HepG2 (cell line): ENCODE measurements around the gene MYO18A.

Experiments used
- CREB1 ChIP-seq, 2 experiments: fragments of 450-650 bp in 1 of 2; IDR thresholded peaks; 2 replicates each; pipeline ENCODE4 v1.6.1; 2016 to 2017; ENCODE audit warnings: control low read depth in 1 of 2, mild to moderate bottlenecking in 1 of 2, missing compliant biosample characterization in 1 of 2, missing genetic modification characterization in 1 of 2
- EZH2 ChIP-seq: conservative IDR thresholded peaks from 2 replicates; pipeline ENCODE4 v1.6.1; 2012; ENCODE audit warnings: mild to moderate bottlenecking, low read depth, low read length, moderate library complexity
- HNRNPLL ChIP-seq: fragments of 200-400 bp; formaldehyde crosslinking; IDR thresholded peaks from 2 replicates; pipeline ENCODE4 v1.6.1; 2017; ENCODE audit warnings: mild to moderate bottlenecking, low read depth, low read length; ENCODE audit not compliant: poor library complexity, severe bottlenecking
- IKZF1 ChIP-seq: fragments of 450-650 bp; IDR thresholded peaks from 2 replicates; pipeline ENCODE4 v1.7.1; 2016
- POLR2A ChIP-seq, 2 experiments: IDR thresholded peaks; 2 replicates each; pipeline ENCODE4 v1.6.1; 2011; ENCODE audit warnings: low read depth in 2 of 2, low read length in 2 of 2, mild to moderate bottlenecking in 1 of 2, moderate library complexity in 1 of 2; ENCODE audit not compliant: insufficient read depth in 1 of 2
- POLR2AphosphoS5 ChIP-seq: IDR thresholded peaks from 2 replicates; pipeline ENCODE4 v1.6.1; 2012; ENCODE audit warnings: low read depth, low read length
- SRSF1 ChIP-seq: fragments of 200-400 bp; formaldehyde crosslinking; optimal IDR thresholded peaks from 2 replicates; pipeline ENCODE3; 2017; ENCODE audit warnings: mild to moderate bottlenecking, low read depth, low read length, moderate library complexity
- ZBTB7A ChIP-seq: sonication (generic); formaldehyde crosslinking; IDR thresholded peaks from 2 replicates; pipeline ENCODE4 v1.8.0; 2022; ENCODE audit warnings: mild to moderate bottlenecking, missing genetic modification reagents
- ZNF747 ChIP-seq: sonication (generic); formaldehyde crosslinking; IDR thresholded peaks from 2 replicates; pipeline ENCODE4 v1.8.1; 2023; ENCODE audit warnings: missing genetic modification reagents, mild to moderate bottlenecking, borderline replicate concordance
- TF ChIP-seq, protein P1 (sequence below), 2 experiments: IDR thresholded peaks; 2 replicates each; pipeline ENCODE4 v1.6.1; 2011 to 2012; ENCODE audit warnings: low read length in 2 of 2, borderline replicate concordance in 1 of 2, low read depth in 1 of 2, mild to moderate bottlenecking in 1 of 2, moderate library complexity in 1 of 2
- TF ChIP-seq, protein P2 (sequence below): sonication (generic); formaldehyde crosslinking; IDR thresholded peaks from 2 replicates; pipeline ENCODE4 v1.5.0; 2020; ENCODE audit warnings: mild to moderate bottlenecking, missing genetic modification reagents, moderate library complexity
- TF ChIP-seq, protein P3 (sequence below): IDR thresholded peaks from 2 replicates; pipeline ENCODE4 v1.6.1; 2012; ENCODE audit warnings: inconsistent platforms
- TF ChIP-seq, protein P4 (sequence below): sonication (generic); formaldehyde crosslinking; IDR thresholded peaks from 2 replicates; pipeline ENCODE4 v1.4.0; 2020; ENCODE audit warnings: missing genetic modification reagents, borderline replicate concordance

DNA sequence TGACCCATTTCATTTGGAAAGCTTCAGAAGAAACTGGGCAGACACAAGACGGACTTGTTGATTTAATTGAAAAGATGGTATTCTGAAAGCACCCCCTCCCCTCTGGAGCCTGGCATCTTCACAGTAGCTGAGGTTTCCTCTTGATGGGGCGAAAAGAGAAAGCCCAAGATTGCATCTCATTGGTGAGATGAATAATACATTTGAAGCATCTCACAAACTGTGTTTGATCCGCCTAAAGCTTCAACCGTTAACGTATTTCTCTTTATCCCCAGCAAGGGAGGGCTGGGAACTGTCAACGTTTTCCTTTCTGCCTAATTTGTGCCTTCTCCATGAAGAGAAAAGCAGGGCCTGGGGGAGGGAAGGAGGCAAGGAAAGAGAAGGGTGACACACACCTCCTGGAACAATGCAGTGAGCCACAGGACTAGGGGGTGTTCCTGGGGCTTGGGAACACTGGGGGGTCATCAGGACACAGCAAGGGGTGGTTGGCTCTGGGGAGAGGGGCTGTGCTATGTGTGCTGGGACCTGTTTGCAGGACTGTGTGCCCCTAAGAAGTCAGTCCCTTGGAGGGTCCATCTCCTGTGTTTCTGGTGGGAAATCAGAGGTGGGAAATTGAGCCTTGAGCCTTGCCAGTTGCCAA, 155.8 kb downstream of the MYO18A start:
- TF ChIP-seq, protein P1, sequence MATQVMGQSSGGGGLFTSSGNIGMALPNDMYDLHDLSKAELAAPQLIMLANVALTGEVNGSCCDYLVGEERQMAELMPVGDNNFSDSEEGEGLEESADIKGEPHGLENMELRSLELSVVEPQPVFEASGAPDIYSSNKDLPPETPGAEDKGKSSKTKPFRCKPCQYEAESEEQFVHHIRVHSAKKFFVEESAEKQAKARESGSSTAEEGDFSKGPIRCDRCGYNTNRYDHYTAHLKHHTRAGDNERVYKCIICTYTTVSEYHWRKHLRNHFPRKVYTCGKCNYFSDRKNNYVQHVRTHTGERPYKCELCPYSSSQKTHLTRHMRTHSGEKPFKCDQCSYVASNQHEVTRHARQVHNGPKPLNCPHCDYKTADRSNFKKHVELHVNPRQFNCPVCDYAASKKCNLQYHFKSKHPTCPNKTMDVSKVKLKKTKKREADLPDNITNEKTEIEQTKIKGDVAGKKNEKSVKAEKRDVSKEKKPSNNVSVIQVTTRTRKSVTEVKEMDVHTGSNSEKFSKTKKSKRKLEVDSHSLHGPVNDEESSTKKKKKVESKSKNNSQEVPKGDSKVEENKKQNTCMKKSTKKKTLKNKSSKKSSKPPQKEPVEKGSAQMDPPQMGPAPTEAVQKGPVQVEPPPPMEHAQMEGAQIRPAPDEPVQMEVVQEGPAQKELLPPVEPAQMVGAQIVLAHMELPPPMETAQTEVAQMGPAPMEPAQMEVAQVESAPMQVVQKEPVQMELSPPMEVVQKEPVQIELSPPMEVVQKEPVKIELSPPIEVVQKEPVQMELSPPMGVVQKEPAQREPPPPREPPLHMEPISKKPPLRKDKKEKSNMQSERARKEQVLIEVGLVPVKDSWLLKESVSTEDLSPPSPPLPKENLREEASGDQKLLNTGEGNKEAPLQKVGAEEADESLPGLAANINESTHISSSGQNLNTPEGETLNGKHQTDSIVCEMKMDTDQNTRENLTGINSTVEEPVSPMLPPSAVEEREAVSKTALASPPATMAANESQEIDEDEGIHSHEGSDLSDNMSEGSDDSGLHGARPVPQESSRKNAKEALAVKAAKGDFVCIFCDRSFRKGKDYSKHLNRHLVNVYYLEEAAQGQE (IDR thresholded peaks at IDR 0.05; ENCODE audit: borderline replicate concordance in 1 of 2, low read depth in 1 of 2, low read length in 2 of 2) = no peak
- TF ChIP-seq, protein P2, sequence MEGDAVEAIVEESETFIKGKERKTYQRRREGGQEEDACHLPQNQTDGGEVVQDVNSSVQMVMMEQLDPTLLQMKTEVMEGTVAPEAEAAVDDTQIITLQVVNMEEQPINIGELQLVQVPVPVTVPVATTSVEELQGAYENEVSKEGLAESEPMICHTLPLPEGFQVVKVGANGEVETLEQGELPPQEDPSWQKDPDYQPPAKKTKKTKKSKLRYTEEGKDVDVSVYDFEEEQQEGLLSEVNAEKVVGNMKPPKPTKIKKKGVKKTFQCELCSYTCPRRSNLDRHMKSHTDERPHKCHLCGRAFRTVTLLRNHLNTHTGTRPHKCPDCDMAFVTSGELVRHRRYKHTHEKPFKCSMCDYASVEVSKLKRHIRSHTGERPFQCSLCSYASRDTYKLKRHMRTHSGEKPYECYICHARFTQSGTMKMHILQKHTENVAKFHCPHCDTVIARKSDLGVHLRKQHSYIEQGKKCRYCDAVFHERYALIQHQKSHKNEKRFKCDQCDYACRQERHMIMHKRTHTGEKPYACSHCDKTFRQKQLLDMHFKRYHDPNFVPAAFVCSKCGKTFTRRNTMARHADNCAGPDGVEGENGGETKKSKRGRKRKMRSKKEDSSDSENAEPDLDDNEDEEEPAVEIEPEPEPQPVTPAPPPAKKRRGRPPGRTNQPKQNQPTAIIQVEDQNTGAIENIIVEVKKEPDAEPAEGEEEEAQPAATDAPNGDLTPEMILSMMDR = no peak
- no peak for TF ChIP-seq HNRNPLL
- TF ChIP-seq CREB1 (IDR thresholded peaks at IDR 0.05) = no peak
- TF ChIP-seq CREB1 (CRISPR knock-in tag; IDR thresholded peaks at IDR 0.05) = no peak
- TF ChIP-seq SRSF1 = no peak
- no peak for TF ChIP-seq POLR2AphosphoS5
- TF ChIP-seq IKZF1 = no peak
- no peak for TF ChIP-seq ZNF747 (CRISPR knock-in tag)
- TF ChIP-seq ZBTB7A = no peak
- TF ChIP-seq, protein P3, sequence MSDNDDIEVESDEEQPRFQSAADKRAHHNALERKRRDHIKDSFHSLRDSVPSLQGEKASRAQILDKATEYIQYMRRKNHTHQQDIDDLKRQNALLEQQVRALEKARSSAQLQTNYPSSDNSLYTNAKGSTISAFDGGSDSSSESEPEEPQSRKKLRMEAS = no peak
- TF ChIP-seq, protein P4, sequence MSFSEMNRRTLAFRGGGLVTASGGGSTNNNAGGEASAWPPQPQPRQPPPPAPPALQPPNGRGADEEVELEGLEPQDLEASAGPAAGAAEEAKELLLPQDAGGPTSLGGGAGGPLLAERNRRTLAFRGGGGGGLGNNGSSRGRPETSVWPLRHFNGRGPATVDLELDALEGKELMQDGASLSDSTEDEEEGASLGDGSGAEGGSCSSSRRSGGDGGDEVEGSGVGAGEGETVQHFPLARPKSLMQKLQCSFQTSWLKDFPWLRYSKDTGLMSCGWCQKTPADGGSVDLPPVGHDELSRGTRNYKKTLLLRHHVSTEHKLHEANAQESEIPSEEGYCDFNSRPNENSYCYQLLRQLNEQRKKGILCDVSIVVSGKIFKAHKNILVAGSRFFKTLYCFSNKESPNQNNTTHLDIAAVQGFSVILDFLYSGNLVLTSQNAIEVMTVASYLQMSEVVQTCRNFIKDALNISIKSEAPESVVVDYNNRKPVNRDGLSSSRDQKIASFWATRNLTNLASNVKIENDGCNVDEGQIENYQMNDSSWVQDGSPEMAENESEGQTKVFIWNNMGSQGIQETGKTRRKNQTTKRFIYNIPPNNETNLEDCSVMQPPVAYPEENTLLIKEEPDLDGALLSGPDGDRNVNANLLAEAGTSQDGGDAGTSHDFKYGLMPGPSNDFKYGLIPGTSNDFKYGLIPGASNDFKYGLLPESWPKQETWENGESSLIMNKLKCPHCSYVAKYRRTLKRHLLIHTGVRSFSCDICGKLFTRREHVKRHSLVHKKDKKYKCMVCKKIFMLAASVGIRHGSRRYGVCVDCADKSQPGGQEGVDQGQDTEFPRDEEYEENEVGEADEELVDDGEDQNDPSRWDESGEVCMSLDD = no peak
- TF ChIP-seq POLR2A (IDR thresholded peaks at IDR 0.05; ENCODE audit: insufficient read depth in 1 of 2, low read depth in 2 of 2, low read length in 2 of 2) = no peak
- no peak for TF ChIP-seq EZH2
